Transverse colon (tissue), 4 donors: ENCODE measurements around the gene PHLDA3. TPM values are rescaled to one million over a fixed set of nuclear protein-coding genes. Genes with fewer than 3 reads are reported as not detected.

Source experiments
- DNase-seq: peaks from one replicate; pipeline ENCODE4 v3.0.0-alpha.2; 2019
- H3K27ac ChIP-seq, 4 donors: fragments of 200-600 bp; sonication (generic); 2 replicates each; pipeline ENCODE4 v1.5.1; 2016 to 2018; ENCODE audit warnings: inconsistent platforms in 4 of 4
- H3K27me3 ChIP-seq: fragments of 200-600 bp; sonication (generic); 2 replicates; pipeline ENCODE4 v1.5.1; 2017; ENCODE audit warnings: inconsistent platforms
- H3K36me3 ChIP-seq, 4 donors: fragments of 200-600 bp; sonication (generic); 2 replicates each; pipeline ENCODE4 v1.5.1; 2017 to 2019; ENCODE audit warnings: inconsistent platforms in 4 of 4
- H3K4me1 ChIP-seq, 4 donors: fragments of 200-600 bp; sonication (generic); 2 replicates each; pipeline ENCODE4 v1.5.1; 2017 to 2020; ENCODE audit warnings: inconsistent platforms in 4 of 4
- H3K4me3 ChIP-seq, 4 donors: fragments of 200-600 bp; sonication (generic); 1 replicate in 1 of 4; 2 replicates in 3 of 4; pipeline versions ENCODE4 v1.5.1 to v1.6.1; 2017 to 2019; ENCODE audit warnings: inconsistent platforms in 4 of 4
- H3K9me3 ChIP-seq, 2 donors: fragments of 200-600 bp; sonication (generic); 2 replicates each; pipeline ENCODE4 v1.5.1; 2017 to 2019; ENCODE audit warnings: inconsistent platforms in 2 of 2
- EP300 ChIP-seq: sonication (generic); formaldehyde crosslinking; IDR thresholded peaks from one replicate; pipeline ENCODE4 v1.6.1; 2017; ENCODE audit warnings: antibody characterized with exemption, low read depth
- POLR2A ChIP-seq: fragments of 450-650 bp; IDR thresholded peaks from one replicate; pipeline ENCODE4 v1.6.1; 2016; ENCODE audit warnings: antibody characterized with exemption, mild to moderate bottlenecking, moderate library complexity
- POLR2AphosphoS5 ChIP-seq, 3 donors: sonication (generic); formaldehyde crosslinking; IDR thresholded peaks; one replicate each; pipeline ENCODE4 v1.6.1; 2016; ENCODE audit warnings: antibody characterized with exemption in 3 of 3
- WGBS, 2 donors: methylation state at CpG; one replicate each; pipeline ENCODE4 v1.1.5; 2018; ENCODE audit warnings: low coverage in 1 of 2; 5-methylcytosine and 5-hydroxymethylcytosine counted together
- in situ Hi-C, 4 donors: fragments of 200-750 bp; cut with MboI; loops; one replicate each; pipeline versions ENCODE4 v1.15.0 to v1.15.1; 2017; ENCODE audit warnings: low sequenced_read_pairs in 3 of 4, low pct_ligation_motif_present in 1 of 4, low pct_unique_long_range_greater_than_20kb in 1 of 4
- intact Hi-C: fragments of 100-400 bp; cut with DNase I; formaldehyde crosslinking; loops from one replicate; pipeline ENCODE4 v1.15.1; 2023; ENCODE audit warnings: low total_unique reads
- total RNA-seq, 4 donors: library from RNA; depleted of rRNA; stranded (reverse); fragments of >200 nt; gene quantifications; one replicate each; pipeline ENCODE4 v1.1.0, GENCODE V29; 2016
- TF ChIP-seq, protein P1 (sequence below), 5 experiments: fragments of 200-600 bp in 3 of 5; fragments of 450-650 bp in 2 of 5; sonication (generic) in 3 of 5; IDR thresholded peaks; 1 replicate in 2 of 5; 2 replicates in 3 of 5; pipeline ENCODE4 v1.5.1; 2016 to 2017; ENCODE audit warnings: antibody characterized with exemption in 5 of 5, inconsistent platforms in 3 of 5, mild to moderate bottlenecking in 2 of 5, moderate library complexity in 1 of 5

The PHLDA3 gene
- total RNA-seq, 4 donors from 2014 or later = 19.4 to 47.6 (median 31.5) TPM

DNA sequence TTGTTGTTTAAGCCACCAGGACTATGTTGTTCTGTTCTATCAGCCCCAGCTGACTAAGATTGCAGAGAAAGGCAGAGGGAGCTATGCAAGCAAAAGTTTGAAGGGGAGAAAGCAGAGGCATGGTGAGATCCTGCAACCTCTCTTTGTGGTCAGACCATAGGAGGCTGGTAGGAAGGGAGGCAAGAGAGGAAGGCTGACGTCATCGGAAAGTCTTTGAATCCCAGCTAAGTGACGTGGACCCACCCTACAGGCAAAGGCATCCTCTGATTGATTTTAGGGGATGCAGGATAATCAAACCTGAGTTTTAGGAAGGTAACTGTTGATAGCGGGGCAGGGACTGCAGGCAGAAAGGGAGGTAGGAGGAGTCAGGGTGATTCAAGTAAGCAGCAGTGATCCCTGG lies 24.2 kb downstream of the PHLDA3 start:
- TF ChIP-seq POLR2AphosphoS5 (IDR thresholded peaks at IDR 0.05) (no peak), EP300 (no peak), POLR2A (no peak)
- TF ChIP-seq, protein P1, sequence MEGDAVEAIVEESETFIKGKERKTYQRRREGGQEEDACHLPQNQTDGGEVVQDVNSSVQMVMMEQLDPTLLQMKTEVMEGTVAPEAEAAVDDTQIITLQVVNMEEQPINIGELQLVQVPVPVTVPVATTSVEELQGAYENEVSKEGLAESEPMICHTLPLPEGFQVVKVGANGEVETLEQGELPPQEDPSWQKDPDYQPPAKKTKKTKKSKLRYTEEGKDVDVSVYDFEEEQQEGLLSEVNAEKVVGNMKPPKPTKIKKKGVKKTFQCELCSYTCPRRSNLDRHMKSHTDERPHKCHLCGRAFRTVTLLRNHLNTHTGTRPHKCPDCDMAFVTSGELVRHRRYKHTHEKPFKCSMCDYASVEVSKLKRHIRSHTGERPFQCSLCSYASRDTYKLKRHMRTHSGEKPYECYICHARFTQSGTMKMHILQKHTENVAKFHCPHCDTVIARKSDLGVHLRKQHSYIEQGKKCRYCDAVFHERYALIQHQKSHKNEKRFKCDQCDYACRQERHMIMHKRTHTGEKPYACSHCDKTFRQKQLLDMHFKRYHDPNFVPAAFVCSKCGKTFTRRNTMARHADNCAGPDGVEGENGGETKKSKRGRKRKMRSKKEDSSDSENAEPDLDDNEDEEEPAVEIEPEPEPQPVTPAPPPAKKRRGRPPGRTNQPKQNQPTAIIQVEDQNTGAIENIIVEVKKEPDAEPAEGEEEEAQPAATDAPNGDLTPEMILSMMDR (IDR thresholded peaks at IDR 0.05) = no peak
- 68 to 79% methylated on average over 4 of the region's 4 CpGs for WGBS, 2 donors
- no peak overlapping the region for H3K4me3 ChIP-seq
- no peak for DNase-seq
- H3K9me3 ChIP-seq = no peaks in the 10 kb centered on the region
- H3K36me3 ChIP-seq = no peaks in the 10 kb centered on the region
- H3K27me3 ChIP-seq = no peaks in the 10 kb centered on the region
- peaks cover 3 to 10% (median 5%) of the 10 kb centered on the region in 4 donors for H3K4me1 ChIP-seq
- H3K27ac ChIP-seq = no peak overlapping the region
- in situ Hi-C loops = no loop called here
- intact Hi-C loops = loop anchor here (5.0 kb wide), 2 partner anchors 38 to 68 kb away; no protein-coding TSS in a partner anchor

DNA sequence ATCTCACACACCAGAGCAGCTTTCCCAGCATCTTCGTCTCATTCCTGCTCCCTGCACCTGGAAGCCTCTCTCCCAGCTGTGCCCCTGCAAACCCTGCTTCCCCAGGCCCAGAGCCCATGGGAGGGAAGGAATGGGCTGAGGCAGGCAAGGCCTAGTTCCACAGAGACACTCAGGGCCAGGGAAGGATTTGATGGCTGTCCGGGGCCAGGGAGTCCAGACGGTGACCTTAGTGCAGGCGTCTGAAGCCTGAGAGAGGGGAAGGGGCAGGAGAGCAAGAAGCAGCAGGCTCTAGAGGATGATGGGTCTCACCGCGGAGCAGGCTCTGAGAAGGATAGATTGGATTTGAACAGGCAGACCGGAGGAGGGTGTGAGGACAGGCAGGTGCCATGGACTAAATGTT lies 25.2 kb downstream of the PHLDA3 start:
- peaks cover 3 to 10% (median 5%) of the 10 kb centered on the region in 4 donors for H3K4me1 ChIP-seq
- intact Hi-C loops = no loop called here
- WGBS, 2 donors = 91 to 94% methylated on average over 4 to 7 of the region's 7 CpGs

DNA sequence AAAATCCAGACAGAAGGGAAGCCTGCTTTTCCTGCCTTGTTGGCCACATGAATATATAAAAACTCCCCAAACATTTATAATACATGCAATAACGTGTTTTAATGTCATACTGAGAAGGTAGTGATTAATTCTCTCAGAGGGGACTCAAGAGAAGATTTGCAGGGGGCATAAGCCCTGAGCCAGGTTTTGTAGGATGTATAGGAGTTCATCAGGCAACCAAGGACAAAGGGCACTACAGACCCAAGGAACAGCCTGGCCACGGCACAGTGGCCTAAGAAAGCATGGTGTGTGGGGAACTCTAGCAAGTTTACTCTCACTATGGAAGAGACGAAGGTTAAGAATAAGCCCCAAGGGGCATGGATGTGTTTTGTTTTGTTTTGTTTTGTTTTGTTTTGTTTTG lies 32.0 kb downstream of the PHLDA3 start:
- no peak for DNase-seq
- Histone ChIP-seq H3K4me3 (no peak overlapping the region), H3K4me1 (peaks cover 0 to 10% (median 8%) of the 10 kb centered on the region in 4 donors), H3K36me3 (no peaks in the 10 kb centered on the region), H3K27ac (no peak overlapping the region), H3K9me3 (no peaks in the 10 kb centered on the region), H3K27me3 (peaks cover 4% of the 10 kb centered on the region)
- TF ChIP-seq POLR2AphosphoS5 (IDR thresholded peaks at IDR 0.05) (no peak), POLR2A (no peak), EP300 (no peak)
- TF ChIP-seq, protein P1 (IDR thresholded peaks at IDR 0.05) = no peak
- intact Hi-C loops = no loop called here
- in situ Hi-C loops = no loop called here
- 57% methylated on average over 3 of the region's 3 CpGs; no CpG with 5 or more reads in 1 of the 2 donors for WGBS, 2 donors

More for the DNA sequence above, 25.2 kb downstream of the PHLDA3 start:
- no peak overlapping the region for H3K27ac ChIP-seq
- no peak for DNase-seq
- H3K36me3 ChIP-seq = no peaks in the 10 kb centered on the region
- no peak overlapping the region for H3K4me3 ChIP-seq
- no peaks in the 10 kb centered on the region for H3K9me3 ChIP-seq
- TF ChIP-seq, protein P1 (IDR thresholded peaks at IDR 0.05) = no peak
- TF ChIP-seq POLR2AphosphoS5 (IDR thresholded peaks at IDR 0.05) = no peak
- TF ChIP-seq POLR2A = no peak
- no peaks in the 10 kb centered on the region for H3K27me3 ChIP-seq
- in situ Hi-C loops = no loop called here

DNA sequence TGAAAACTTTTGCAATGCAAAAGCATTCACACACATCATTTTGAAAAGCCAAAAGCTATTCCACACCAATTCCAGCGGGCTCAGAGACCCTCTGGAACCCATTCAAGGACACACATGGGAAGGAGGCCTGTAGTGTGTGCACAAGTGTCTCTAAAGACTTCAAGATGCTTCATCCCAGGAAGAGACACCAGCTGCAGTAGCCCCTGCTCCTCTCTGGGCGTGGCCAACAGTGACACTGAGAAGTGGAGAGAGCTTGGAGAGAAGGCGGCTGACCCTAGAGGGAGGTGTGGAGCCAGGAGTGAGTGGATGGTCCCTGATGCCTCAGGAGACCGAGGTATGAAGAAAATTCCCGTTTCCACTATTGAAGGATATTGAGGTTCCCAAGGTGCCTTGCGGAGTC lies 32.6 kb downstream of the PHLDA3 start:
- Histone ChIP-seq H3K4me1 (peaks cover 0 to 10% (median 8%) of the 10 kb centered on the region in 4 donors), H3K27ac (no peak overlapping the region), H3K36me3 (no peaks in the 10 kb centered on the region), H3K9me3 (no peaks in the 10 kb centered on the region), H3K27me3 (peaks cover 4% of the 10 kb centered on the region), H3K4me3 (no peak overlapping the region)
- TF ChIP-seq POLR2A (no peak), POLR2AphosphoS5 (IDR thresholded peaks at IDR 0.05) (no peak), EP300 (no peak)
- TF ChIP-seq, protein P1 (IDR thresholded peaks at IDR 0.05) = no peak
- intact Hi-C loops = no loop called here
- 61% methylated on average over 6 of the region's 6 CpGs; no CpG with 5 or more reads in 1 of the 2 donors for WGBS, 2 donors
- in situ Hi-C loops = no loop called here
- DNase-seq = no peak
